K562 (cell line): ENCODE measurements around the gene INKA2. TPM values are rescaled to one million over a fixed set of nuclear protein-coding genes. Genes with fewer than 3 reads are reported as not detected.

ENCODE experiments used
- DPF2 ChIP-seq: fragments of 450-650 bp; IDR thresholded peaks from 2 replicates; pipeline ENCODE4 v1.6.1; 2016
- ZNF75A ChIP-seq: fragments of 450-650 bp; formaldehyde crosslinking; IDR thresholded peaks from 2 replicates; pipeline ENCODE4 v1.4.0; 2020; ENCODE audit warnings: mild to moderate bottlenecking
- ZSCAN32 ChIP-seq: fragments of 450-650 bp; formaldehyde crosslinking; IDR thresholded peaks from 2 replicates; pipeline ENCODE4 v1.4.0; 2020; ENCODE audit warnings: mild to moderate bottlenecking, moderate library complexity
- polyA plus RNA-seq, 8 experiments: library from polyadenylated mRNA; depleted of rRNA in 4 of 8; stranded (reverse) in 5 of 8; unstranded in 3 of 8; fragments of >200 nt; fragmentation: Nextera tagmentation in 2 of 8; fragmentation: Illumina TruSeq in 1 of 8; extraction: Ambion mirVana in 2 of 8; extraction: Trizol in 1 of 8; gene quantifications; 2 replicates each; pipeline versions ENCODE4 v1.2.1 to v1.2.3, GENCODE V29; 2011 to 2014; ENCODE audit warnings: inconsistent platforms in 1 of 8, missing spikeins in 1 of 8
- total RNA-seq, 7 experiments: library from RNA; depleted of rRNA in 6 of 7; stranded (reverse); fragments of >200 nt in 6 of 7; fragmentation: Illumina TruSeq in 2 of 7; extraction: Trizol in 2 of 7; gene quantifications; 2 replicates each; pipeline versions ENCODE4 v1.2.1 to v1.2.3, GENCODE V29; 2011 to 2021; ENCODE audit warnings: low replicate concordance in 1 of 7
- TF ChIP-seq, protein P1 (sequence below), 2 experiments: fragments of 450-650 bp in 1 of 2; sonication (generic) in 1 of 2; formaldehyde crosslinking in 1 of 2; IDR thresholded peaks; 2 replicates each; pipeline versions ENCODE4 v1.7.1 to v1.9.0; 2016 to 2022; ENCODE audit warnings: inconsistent platforms in 1 of 2, mild to moderate bottlenecking in 1 of 2, missing genetic modification reagents in 1 of 2

The INKA2 gene
- total and polyA plus RNA-seq, 9 of the 15 experiments (the other 6 are each of a cell fraction or from before 2014, with no cell fraction given), result 0.04 to 1.4 (median 0.26) TPM; not detected in 1

DNA sequence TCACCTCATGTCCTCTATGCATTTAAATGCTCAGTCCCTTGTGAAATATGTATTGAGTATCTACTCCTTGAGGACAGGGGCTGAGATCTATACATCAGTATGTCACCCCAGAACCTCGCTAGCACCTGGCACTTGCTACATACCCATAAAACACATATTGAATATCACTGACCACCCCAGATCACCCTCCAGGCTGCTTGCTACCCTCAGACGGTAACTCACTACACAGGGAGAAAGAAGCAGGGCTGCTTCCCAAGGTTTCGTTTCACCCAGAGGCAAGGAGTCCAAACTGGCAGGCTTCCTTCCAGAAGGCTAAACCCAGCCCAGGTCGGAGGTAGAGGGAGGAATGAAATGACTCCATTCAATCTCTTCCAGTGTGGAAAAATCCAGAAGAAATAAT lies 8.5 kb downstream of the INKA2 start (continued):
- TF ChIP-seq, protein P1, sequence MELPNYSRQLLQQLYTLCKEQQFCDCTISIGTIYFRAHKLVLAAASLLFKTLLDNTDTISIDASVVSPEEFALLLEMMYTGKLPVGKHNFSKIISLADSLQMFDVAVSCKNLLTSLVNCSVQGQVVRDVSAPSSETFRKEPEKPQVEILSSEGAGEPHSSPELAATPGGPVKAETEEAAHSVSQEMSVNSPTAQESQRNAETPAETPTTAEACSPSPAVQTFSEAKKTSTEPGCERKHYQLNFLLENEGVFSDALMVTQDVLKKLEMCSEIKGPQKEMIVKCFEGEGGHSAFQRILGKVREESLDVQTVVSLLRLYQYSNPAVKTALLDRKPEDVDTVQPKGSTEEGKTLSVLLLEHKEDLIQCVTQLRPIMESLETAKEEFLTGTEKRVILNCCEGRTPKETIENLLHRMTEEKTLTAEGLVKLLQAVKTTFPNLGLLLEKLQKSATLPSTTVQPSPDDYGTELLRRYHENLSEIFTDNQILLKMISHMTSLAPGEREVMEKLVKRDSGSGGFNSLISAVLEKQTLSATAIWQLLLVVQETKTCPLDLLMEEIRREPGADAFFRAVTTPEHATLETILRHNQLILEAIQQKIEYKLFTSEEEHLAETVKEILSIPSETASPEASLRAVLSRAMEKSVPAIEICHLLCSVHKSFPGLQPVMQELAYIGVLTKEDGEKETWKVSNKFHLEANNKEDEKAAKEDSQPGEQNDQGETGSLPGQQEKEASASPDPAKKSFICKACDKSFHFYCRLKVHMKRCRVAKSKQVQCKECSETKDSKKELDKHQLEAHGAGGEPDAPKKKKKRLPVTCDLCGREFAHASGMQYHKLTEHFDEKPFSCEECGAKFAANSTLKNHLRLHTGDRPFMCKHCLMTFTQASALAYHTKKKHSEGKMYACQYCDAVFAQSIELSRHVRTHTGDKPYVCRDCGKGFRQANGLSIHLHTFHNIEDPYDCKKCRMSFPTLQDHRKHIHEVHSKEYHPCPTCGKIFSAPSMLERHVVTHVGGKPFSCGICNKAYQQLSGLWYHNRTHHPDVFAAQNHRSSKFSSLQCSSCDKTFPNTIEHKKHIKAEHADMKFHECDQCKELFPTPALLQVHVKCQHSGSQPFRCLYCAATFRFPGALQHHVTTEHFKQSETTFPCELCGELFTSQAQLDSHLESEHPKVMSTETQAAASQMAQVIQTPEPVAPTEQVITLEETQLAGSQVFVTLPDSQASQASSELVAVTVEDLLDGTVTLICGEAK (IDR thresholded peaks at IDR 0.05), result no peak
- TF ChIP-seq, protein P1 (CRISPR knock-in tag; IDR thresholded peaks at IDR 0.05), result no peak
- TF ChIP-seq ZSCAN32 (CRISPR knock-in tag) (no peak), ZNF75A (no peak), DPF2 (no peak)
